NOMO-1 treated with DMSO at 0.1 percent for 48 hours (cell line): ENCODE data around the gene NKX6-2.
"Not testable (repeated sequence)": the region's sequence is repeated elsewhere in the genome, so short reads cannot be mapped to it uniquely, and the experiment has no call there.

Experiments used
- DNase-seq: peaks from one replicate; lab custom pipeline; 2025; ENCODE audit not compliant: unreplicated experiment; lab: John Stamatoyannopoulos, UW

Gene NKX6-2

DNA sequence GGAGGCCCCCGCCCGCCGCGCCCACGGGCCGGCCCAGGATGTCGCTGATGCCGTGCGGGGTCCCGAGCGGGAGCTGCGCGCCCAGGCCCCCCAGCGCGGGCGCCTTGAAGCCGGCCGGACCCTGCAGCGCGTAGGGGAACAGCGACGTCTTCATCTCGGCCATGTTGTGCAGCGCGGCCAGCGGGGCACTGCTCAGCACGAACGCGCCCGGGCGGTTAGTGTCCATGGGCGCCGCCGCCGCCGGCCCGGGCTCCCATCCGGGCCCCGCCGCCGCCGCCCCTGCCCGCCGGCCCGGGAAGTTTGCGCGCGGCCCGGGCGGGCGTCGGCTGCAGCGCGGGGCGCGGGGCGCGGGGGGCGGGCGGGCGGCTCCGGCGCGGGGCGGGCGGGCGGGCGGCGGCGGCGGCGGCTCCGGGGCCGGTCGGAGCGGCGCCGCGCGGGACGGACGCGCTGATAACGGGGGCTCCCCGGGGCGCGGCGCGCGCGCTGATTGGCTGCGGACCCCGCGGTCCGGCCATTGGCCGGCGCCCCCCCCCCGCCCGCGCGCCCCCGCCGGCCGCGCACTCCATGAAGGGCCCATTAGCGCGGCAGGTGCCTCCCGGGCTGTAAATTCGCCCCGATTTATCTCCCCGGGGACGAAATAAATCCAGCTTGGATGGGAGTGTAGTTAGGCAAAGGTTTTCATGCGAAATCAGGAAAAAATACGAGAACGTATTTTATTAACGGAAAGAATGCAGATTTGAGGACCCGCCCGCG lies at the start of gene NKX6-2:
Gene NKX6-2, minus strand, starts transcription at position 425 of the 753 bp plus-strand sequence. Its CDS starts 199 bp downstream, at position 226.
- no peak for DNase-seq

DNA sequence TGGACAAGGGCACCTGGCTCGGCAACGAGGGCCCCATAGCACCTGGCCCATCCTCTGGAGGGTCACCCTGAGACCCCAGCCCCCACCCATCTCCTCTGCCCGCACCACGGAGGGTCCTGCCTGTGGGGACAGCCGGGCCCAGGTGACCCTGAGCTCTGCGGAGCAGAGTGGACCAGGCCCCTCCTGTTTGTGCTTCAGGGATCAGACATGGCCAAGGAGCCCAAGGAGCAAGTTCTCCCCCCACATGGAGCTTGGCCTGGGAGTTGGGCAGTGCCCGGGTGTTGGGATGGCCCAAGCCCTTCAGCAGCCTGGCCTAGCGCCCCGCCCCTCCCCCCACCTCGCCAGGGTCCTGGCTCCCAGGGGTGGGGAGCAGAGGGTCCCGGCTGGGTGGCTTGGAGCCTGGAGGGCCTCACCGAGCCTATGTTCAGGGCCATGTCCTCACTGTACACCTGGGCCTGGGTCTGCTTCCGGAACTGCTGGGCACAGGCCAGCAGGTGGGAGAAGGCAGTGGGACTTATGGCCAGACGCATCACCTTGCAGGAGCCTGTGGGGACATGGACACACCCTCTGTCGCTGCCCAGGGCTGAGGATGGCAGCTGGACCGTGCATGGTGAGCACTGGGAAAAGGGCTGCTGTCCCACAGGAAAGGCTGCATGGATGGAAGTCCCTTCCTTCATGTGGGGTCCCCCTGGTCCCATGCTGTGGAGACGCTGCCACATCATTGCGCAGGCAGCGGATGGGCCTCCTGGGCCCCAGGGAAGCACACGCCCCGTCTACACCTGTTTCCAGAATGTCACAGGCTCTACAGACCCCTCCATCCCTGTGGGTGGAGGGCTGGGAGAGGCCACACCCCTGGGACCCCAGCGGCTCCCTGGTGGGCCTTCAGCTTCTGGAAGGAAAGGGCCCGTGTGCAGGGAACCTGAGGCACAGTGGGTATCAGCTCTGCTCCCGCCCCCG lies 49.2 kb upstream of the NKX6-2 start:
- DNase-seq = no peak

DNA sequence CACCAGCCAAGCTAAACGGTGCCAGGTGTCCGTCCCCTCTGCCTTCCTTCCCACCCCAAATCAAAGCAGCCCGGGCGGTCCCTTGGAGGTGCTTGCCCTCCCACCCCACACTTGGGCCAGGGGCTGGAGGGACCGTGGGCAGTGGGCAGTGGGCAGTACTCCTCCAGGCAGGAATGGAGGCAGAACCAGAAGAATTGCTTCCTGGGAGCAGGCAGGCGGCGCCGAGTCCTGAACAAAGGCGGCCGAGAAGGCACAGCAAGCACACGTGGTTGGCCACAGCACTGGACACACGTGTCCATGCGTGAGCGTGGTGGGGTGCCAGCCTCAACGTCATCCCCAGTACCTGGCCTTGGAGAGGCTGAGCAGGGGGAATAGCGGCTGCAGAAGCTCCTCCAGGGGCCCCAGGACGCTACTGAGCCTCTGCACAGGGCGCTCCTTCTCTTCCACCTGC lies 48.4 kb upstream of the NKX6-2 start:
- no peak for DNase-seq

DNA sequence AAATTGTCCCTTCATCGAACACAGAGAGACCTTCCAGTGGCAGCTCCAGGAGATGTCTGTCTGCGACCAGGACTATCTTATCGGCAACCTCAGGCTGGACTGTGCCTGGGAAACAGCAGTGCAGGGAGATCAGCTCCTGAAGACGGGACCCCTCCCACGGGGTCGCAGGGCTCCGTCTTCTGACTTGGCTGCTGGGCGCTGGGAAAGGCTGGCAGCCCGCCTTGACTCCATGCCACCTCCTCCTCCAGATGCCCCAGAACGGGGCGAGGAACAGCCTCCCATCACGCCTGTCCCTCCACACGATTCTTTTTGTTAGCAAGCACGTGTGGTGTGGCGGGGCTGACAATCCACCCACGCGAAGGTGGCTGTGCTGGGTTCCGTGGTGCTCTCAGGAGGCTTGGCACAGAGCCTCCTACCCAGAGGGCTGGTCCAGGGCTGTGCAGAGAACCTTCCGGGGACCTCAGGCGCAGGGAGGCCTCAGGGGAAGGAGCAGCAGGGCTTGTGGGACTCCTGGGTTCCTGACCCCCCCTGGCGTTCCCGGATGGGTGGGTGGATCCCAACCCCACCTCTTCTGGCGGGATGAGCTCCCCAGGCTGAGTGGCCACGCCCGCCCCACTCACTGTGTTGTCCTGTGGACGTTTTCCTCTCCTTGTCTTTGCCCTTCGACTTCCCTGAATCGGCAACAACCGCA lies 47.6 kb upstream of the NKX6-2 start:
- DNase-seq = no peak

DNA sequence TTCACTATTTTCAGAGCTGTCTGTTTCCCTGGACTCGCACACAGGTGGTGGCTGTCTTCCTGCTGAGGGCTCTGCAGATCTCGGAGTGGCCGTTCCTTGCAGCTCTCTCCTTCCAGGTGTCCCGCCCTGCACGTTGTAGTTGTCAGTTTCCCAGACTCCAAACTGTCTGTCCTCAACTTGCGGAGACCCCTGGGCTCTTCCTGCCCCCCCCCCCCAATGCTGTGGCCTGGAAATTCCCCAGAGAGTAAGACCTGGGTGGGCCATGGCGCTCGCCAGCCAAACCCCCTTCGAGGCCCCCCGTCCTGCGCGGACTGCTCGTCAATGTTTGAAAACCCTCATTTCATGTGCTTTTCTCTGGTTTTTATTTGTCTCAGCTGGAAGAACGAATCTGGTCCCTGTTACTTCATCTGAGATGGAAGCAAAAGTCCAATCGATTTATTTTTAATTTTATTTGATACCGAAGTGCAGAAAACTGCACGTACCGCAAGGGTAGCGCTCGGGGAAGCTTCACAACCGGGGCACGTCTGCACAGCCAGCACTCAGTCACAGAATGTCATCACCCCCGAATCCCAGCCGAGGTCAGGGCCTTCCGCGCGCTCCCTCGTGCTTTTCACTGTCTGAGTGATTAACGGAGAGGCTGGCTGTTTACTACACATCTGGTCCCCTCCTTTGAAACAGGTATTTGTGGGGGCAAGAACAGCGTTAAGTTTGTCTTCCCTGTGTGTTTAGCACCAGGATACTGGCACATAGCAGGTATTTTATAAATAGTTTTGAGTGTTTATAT lies 46.4 kb upstream of the NKX6-2 start:
- DNase-seq = no peak

DNA sequence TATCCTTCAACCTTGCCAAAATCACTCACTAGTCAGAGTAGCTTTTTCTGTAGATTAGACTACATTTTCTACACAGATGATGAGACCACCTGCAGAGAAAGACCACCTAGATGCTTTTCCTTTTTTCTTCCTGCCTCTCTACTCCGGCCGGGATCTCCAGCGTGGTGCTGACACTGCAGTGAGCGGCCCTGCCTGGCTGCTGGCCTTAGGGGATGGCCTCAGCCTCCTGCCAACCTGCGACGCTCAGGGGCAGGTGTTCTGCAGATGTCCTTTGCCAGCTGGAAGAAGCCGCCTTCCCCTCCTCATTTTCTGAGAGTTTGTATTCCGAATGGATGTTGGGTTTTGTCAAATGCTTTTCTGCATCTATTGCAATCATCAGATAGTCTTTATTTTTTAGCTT lies 43.5 kb upstream of the NKX6-2 start:
- no peak for DNase-seq

DNA sequence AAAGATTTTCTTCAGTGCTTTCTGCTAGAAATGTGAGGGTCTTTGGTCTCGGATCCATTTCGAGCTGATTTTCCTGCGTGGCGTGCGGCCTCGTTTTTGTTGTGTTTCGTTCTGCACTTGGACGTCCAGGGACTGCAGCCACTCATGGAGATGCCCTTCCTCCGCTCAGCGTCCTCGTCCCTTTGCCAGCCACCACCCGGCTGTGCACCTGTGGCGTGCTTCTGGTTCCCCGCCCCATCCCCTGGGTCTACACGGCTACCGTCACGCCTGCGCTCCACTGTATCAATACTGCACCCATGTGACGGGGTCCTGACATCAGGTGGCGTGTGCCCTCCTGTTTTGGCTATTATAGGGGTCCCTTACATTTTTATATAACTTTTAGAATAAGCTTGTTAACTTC lies 42.7 kb upstream of the NKX6-2 start:
- DNase-seq = no peak

DNA sequence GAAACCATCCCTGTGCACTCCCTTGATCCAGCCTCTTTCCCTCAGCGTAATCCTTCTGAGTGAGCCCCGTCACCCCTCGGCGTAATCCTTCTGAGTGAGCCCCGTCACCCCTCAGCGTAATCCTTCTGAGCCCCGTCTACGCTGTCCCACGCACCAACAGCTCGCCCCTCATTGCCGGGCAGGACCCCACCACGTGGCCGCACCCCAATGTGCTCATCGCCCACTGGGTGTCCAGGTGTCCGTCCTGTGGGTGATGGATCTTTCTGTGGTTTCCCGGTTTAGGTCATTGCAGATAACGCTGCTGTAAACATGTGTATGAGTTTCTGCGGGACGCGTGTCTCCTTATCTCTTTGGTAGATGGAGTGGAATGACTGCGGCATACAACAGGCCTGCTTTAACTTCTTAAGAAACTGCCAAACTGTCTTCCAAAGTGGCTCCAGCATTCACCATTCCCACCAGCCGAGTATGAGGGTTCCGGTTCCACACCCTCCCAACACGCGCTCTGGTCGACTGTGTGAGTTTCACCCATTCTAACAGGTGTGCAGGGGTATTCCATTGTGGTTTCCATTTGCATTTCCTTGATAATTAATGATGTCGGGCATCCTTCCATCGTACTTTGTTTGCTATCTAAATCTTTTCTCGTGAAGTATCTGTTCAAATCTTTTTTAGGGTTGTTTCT lies 42.1 kb upstream of the NKX6-2 start:
- no peak for DNase-seq

DNA sequence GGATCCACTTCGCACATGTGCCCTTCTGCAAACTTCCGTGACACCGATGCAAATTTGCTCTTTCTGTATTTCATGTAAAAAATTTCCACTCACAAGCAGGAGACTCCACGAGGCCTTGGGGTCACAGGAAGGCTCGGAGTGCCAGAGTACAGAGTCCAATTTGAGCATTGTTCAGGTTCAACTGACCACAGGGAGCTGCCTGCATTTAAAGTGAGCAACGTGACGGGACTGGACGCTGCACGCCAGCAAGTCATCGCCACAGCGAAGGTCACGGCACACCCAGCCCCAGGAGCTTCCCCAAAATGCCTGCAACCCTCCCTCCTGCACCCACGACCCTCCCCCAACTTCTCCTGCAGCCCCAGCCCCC lies 41.5 kb upstream of the NKX6-2 start:
- DNase-seq = no peak

DNA sequence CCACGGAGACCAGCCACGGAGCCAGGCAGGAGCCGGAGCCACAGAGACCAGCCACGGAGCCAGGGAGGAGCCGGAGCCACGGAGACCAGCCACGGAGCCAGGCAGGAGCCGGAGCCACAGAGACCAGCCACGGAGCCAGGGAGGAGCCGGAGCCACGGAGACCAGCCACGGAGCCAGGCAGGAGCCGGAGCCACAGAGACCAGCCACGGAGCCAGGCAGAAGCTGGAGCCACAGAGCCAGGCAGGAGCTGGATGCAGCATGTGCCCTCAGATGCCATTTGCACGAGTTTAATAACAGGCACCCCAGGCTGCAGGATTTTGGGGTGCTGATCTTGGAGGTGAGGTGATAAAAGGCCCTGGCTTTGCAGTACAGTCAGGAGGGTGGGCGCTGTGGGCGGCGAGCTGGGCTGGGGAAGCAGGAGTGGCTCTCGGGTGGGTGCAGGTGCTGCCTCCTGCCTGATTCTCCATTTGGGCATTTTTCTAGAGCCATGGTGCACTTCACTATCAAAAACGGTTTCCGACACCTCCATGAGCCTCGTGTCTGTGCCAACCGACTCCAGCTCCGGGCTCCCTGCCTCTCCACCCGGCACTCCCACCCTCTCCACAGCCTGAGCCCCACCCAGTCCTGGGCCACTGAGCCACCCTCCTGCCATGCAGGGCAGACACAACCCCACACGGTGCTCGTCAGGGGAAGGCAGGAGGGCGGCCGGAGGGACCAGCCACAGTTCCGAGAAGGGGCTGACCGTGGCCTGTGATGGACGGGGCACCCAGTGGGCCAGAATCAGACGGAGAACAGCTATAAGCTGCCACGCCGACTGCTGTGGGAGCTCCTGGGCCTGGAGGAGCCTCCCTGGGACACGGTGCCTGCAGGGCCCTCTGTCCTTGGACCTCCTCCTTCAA lies 40.8 kb upstream of the NKX6-2 start:
- no peak for DNase-seq

DNA sequence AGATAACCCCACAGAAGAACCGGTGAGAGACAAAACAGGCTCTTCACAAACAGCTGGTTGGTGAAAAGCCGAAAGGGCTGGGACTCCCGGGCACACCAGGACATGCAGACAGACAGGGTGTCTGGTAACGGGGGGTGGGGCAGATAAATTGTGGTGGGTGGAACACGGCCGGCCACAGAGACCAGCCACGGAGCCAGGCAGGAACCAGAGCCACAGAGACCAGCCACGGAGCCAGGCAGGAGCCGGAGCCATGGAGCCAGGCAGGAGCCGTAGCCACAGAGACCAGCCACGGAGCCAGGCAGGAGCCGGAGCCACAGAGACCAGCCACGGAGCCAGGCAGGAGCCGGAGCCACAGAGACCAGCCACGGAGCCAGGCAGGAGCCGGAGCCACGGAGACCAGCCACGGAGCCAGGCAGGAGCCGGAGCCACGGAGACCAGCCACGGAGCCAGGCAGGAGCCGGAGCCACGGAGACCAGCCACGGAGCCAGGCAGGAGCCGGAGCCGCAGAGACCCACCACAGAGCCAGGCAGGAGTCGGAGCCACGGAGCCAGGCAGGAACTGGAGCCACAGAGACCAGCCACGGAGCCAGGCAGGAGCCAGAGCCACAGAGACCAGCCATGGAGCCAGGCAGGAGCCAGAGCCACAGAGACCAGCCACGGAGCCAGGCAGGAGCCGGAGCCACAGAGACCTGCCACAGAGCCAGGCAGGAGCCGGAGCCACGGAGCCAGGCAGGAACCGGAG lies 40.0 kb upstream of the NKX6-2 start:
- DNase-seq = not testable (repeated sequence)

DNA sequence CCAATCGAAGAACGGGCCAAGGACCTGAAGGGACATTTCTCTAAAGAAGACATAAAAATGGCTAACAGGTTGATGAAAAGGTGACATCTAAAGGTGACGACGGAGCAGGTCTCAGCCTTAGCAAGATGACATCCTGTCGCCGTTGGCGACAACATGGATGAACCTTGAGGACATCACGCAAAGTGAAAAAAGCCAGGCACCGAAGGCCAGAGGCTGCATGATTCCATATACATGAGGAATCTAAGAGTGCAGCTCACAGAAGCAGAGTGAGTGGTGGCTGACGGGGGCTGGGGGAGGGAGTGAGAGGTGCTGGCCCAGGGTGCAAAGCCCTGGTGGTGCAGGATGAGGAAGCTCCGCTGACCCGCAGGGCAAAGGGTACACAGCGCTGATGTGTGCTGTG lies 34.1 kb upstream of the NKX6-2 start:
- no peak for DNase-seq

DNA sequence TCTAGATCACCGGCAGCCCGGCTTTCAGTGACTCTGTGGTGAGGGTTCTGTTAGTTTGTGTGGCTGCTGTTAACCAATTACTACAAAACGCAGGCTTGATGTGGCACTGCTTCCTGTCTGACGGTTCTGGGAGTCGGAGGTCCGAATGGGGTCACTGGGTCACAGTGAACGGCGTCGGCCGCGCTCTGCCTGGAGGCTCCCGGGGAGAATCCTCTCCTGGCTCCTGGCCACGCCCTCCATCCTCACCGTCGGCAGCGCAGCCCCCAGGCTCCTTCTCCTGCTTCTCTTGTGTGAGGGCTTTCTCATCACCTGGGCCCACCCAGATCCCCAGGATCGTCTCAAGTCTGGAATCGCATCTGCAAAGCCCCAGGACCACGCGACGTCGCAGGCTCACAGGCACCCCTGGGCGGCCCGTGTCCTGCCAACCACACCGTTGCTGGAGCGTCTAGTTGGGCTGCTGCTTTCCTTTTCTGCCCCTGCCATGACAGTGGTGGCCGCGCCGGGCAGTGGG lies 31.8 kb upstream of the NKX6-2 start:
- no peak for DNase-seq

DNA sequence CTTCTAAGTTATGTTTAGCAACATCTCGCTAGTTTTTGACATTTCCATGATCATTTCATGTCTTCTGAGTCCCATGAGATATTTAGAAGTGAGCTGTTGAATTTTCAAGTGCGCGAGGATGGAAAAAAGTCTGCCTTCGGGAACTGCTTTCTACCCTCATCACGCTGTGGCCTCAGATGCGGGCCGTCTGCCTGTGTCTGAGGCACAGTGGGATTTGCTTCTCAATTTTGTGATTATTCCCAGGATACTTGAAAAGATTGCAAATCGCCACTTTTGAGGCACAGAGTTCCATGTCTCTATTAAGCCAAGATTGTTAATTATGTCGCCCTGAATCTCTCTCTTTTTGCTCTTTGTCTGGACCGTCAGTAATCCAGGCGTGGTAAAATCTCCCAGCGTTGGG lies 30.8 kb upstream of the NKX6-2 start:
- no peak for DNase-seq

DNA sequence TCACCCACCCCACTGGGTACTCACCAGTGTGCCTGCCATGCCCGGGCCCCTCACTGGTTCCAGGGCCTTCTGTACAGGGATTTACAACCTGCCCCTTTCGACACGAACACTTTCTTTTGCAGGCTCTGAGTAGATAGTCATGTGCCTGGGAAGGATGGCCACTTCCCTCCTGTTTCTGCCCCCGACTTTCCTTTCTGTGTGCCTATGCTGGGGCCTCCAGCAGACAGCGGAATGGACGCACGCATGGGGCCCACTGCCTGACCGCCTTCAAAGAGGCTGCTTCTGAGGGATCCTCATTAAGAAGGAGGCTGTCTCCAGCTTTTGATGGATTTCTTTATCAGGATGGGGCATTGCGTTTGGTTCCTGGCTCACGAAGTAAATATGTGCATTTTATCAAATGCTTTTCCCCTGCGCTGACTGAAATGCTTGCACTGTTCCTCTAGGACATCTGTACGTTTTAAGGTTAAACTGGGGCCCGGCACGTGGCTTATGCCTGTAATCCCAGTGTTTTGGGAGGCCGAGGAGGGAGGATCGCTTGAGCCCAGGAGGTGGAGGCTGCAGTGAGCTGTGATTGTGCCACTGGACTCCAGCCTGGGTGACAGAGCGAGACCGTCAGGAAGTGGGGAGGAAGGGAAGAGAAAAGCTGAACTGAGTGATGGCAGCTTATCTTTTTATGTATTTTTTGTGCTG lies 29.4 kb upstream of the NKX6-2 start:
- DNase-seq = no peak

DNA sequence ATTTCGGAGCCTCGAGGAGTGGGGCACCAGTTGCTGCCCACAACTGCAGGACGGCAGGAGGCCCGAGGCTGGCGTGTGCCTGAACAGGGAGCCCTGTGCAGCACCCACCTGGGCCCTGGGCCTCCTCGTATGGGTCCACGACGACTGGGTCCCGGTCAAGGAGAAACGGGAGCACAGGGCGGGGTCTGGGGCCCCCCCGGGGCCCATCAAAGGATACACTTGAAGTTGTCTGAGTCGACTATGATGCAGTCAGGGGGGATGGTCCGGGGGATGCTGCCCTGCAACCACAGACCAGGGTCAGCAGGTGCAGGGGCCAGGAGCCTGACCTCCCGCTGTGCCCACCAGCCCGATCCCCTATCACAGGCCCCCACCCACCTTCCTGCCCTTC lies 28.5 kb upstream of the NKX6-2 start:
- DNase-seq = no peak

DNA sequence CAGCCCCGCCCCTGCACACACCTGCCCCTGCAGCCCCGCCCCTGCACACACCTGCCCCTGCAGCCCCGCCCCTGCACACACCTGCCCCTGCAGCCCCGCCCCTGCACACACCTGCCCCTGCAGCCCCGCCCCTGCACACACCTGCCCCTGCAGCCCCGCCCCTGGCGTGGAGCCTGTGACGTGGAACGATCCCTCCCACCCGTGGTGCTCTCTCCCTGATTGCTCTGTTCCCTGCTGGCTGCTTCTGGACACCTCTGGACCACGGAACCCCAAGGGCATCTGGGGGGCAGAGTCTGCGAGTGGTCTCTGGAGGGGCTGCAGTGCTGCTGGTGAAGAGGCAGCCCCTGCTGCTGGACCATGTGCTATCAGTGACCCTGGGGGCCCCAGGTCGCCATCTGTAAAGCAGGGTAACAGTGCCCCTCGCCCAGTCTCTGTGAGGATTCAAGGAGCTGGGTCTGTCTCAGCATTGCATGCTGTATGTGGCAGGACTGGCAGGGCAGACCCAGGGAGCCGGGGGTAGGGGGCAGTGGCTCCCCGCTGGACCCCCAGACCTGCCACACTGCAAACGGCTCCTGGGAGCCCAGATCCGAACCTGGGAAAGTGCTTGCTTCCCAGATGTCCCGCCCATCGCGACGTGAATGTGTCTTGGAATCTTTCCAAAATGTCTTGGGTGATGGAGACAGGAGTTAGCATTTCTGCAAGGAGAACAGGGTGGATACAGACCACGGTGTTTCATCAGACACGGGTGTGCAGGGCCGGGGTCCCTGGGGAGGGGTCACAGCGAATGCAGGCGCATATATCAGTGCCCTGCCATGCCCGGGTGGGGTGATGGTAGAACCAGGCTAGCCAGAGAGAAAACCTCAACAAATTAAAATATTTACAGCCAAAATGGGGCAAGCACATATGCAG lies 27.9 kb upstream of the NKX6-2 start:
- no peak for DNase-seq
